HCEC 1CT (cell line): Measurements from ENCODE around the gene RIBC1.
"Not testable (repeated sequence)": the region's sequence is repeated elsewhere in the genome, so short reads cannot be mapped to it uniquely, and the experiment has no call there.

ENCODE experiments used
- DNase-seq: peaks from one replicate; pipeline ENCODE4 v3.0.0-alpha.2; 2017

RIBC1 gene

GRCh38 chrX:53437206-53437605, 14.5 kb downstream of the RIBC1 start:
- DNase-seq = no peak

GRCh38 chrX:53438174-53438831, 15.6 kb downstream of the RIBC1 start:
- no peak for DNase-seq

DNA sequence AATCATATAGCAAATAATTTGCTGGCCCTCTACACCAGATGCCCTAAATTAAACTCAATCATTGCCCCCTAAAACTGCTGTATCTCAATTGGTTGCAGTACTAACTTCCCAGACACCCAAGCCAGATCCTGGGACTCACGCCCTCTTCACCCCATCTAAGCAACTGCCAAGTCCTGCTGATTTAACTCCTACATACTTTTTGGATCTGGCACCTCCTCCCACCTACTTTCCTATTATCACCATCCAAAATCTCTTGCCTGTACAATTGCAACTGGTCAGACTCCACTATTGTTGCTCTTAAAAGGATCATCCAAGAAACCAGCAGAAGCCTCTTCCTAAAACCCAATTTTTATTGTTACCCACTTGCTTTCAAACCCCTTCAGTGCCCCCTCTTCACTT, 16.2 kb downstream of the RIBC1 start:
- DNase-seq = no peak

- no peak for DNase-seq
These were observed 17.4 kb downstream of the RIBC1 start for GRCh38 chrX:53440101-53440500.

DNA sequence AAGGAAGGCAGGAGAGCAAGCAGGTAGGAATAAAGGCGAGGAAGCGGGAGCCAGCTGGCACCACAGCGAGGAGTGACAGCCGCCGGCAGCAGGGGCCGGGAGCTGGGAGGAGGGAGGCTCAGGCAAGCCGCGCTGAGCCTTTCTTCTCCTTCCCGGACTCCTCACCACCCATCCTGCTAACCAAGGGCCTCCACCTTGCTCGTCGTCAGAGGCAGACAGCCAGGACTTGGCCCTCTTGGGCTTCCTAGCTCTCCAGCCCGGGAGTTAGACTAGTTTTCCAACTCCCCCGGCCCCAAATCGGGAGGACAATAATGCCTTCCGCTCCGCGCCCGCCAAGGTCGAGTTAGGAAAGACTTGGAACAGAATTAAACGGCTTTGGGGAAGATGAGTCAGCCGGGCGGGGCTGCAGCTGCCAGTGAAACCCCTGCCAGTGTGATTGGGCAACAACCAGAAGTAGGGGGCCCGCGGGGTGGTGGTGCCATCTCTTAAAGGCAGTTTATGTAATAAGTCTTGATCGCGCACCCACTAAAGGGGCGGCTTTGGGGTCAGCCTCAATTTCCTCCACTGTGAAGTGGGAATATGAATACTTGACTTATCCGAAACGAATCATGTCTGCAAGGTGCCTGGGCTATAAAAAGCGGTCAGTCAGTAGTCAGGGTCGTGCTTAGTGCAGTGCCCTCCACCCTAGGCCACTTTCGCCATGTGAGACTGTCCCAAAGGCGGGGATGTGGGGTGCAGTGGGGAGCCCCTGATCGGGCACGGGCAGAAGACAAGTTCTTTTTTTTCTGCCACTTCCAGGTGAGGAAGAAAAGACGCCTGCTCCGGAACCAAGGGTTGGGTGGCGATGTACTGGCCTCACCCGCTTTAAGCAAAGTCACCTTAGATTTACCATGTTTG, 18.2 kb downstream of the RIBC1 start:
- peak; percentile 47 for DNase-seq

- peak; percentile 42 for DNase-seq
These were observed 19.1 kb downstream of the RIBC1 start for GRCh38 chrX:53441531-53442321.

DNA sequence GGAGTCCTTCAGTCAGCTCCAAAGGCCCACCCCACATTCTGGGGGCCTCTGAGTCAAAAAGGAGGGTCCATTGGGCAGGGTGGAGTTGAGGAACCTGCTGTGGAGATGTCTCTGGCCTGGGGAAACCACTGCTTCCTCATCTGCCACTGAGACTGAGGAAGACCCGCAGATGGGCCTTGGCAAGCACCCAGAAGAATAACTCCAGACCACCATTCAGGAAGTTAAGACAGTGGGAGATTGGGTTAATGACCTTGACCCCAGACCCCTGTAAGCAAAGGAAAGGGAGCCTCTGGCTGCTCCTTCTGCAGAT, 19.6 kb downstream of the RIBC1 start:
- DNase-seq = no peak

DNA sequence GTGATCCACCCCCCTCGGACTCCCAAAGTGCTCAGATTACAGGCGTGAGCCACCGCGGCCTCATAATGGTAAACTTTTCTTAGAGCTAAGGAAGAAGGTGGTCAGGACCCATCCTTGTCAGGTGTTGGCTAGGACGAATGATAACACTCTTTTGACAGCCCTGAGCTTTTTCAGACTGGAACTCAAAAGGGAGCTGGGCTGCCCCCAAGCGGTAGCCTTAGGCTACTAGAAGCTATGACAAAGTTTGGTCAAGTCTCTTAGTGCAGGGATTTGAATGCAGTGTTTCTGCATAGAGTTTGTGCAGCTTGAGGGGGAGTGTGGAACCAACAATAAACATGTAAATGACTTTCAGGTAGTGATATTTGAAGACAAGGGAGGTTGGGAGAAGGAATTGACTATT, 23.3 kb downstream of the RIBC1 start:
- DNase-seq = no peak

DNA sequence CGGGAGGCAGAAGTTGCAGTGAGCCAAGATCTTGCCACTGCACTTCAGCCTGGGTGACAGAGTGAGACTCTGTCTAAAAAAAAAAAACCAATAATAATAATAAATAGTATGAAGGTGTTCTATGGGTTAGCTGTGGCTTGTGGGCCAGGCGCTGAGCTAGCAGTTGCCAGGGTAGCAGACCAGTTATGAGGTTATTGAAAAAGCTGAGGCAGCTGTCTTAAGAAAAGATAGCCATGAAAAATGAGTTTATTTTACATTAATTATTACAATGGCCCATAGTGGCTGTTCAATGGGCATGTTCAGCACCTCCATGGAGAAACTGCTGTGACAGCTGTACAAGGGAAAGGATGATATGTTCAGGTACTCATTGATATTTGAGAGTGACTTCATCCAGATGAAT, 24.8 kb downstream of the RIBC1 start:
- DNase-seq = no peak

DNA sequence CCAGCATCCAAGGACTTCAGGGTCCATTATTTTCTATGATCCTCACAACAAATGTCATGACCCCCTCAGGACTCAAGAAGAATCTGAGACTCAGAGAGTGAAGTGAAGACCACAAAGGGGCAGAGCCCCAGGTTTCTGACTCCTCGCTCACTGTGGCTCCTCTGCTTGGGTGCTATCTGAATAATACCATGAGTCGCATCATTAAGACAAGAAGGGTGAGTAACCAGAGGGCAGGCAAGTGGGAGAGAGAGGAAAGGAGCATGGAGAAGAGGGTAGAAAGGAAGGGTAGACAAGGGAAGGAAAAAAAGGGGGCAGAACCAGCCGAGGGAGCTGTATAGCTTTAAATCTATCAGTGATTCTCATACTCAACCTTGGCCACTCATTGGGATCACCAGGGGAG, 27.0 kb downstream of the RIBC1 start:
- DNase-seq = no peak

DNA sequence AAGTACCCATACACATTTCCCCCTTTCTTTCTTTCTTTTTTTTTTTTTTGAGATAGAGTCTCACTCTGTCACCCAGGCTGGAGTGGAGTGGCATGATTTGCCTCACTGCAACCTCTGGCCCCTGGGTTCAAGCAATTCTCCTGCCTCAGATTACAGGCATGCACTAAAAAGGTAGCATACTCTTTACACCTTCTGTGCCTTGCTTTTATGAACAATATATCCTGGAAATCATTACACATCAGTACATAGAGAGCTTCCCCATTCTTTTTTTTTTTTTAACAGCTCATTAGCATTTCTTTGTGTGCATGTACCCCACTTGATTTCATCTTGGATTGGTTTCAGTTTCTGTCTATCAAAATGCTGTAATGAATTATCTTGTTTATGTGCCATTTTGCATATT, 30.1 kb downstream of the RIBC1 start:
- DNase-seq = no peak

- DNase-seq = peak; percentile 75
These were observed 33.6 kb downstream of the RIBC1 start for GRCh38 chrX:53456254-53456653.

DNA sequence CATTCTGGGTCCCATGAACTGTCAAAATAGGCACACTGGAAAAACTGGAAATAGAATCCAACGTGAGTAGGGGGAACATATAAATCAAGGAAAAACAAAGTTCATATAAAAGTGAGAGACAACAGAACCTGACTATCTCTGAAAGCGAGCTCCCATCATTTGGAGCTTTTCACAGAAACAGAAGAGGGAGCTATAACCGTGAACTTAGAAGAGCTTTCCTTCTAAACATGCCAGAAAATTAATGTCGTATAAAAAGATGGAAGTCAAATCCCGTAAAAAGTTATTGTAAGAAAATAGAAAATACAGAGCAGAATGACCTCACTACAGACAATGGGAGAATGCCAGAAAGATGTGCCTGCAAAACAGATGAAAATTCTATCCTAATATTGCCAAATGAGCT, 35.4 kb downstream of the RIBC1 start:
- peak; percentile 43 for DNase-seq

DNA sequence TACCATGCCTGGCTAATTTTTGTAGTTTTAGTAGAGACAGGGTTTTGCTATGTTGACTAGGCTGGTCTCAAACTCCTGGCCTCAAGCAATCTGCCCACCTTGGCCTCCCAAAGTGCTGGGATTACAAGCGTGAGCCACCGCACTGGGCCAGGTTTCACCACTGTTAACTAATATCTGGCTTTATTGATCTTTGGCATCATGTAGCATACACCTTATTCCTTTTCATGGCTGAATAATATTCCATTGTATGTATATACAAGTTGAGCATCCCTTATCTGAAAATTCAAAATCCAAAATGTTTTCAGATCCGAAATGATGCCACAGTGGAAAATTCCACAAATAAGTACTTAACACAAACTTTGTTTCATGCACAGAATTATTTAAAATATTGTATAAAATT, 46.0 kb downstream of the RIBC1 start:
- DNase-seq = not testable (repeated sequence)

DNA sequence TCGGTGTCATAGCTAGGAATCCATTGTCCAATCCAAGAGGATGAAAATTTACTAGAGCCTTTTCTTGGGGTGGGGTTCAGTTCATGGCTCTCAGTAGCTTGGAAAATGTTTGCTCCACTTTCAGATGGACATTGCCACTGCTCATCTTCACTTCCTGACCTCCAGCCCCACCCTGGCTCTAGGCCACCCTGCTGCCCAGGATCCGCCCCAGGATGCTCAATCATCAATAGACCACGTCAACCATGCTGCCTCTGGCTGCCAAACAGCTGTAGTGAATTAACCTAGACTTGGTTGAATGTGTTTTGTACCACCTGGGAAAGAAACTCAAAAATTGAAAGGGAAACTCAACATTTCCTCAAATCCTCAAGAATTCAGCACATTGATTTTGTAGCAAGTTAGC, 48.7 kb downstream of the RIBC1 start:
- DNase-seq = no peak

DNA sequence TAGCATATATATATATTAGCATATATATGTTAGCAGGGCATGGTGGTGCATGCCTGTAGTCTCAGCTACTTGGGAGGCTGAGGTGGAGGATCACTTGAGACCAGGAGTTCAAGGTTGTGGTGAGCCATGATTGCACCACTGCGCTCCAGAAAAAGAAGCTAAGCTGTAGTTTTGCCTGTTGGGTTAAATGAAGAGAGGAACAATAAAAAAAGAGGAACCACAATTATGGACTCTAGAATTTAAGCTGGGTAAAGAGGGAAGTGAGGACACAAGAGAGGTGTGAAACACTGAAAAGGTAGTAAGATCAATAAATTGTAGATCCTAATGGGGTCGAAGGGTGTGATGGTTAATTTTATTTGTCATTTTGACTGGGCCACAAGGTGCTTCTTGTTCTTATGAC, 52.0 kb downstream of the RIBC1 start:
- no peak for DNase-seq

- DNase-seq = peak; percentile 60
These were observed 53.7 kb downstream of the RIBC1 start for GRCh38 chrX:53476371-53476770.

DNA sequence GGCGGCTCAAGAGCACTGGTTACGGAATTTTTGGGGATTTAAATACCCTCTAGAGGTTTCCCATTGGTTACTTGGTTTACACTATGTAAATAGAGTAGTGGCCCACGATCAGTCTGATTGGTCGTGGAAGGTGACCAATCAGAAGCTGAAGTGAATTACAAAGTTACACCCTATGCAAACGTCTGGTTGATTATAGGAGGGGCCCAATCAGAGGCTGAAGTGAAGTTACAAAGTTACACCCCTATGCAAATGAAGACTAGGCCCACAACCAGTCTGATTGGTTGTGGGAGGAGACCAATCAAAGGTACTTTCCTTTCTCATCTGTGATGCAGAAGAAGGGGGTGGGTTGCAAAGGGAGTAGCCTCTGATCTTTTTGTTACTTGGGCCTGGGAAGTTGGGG, 56.6 kb downstream of the RIBC1 start:
- DNase-seq = peak; percentile 0
